Activated B cell treated with CpG ODN at 0.5 μM for 24 hours (primary cell): ENCODE measurements around the gene SLC5A5. TPM values are rescaled to one million over a fixed set of nuclear protein-coding genes. Genes with fewer than 3 reads are reported as not detected.

Source experiments
- ATAC-seq: fragments of 200-7000 bp; cut with Tn5 transposase; one replicate; pipeline ENCODE4 v1.10.0; 2021; ENCODE audit warnings: low read depth, mild to moderate bottlenecking, moderate library complexity
- CTCF ChIA-PET: fragments of 350-600 bp; sonication (Branson Sonifier 250); formaldehyde crosslinking; loops from one replicate; lab custom pipeline; 2021; ENCODE audit warnings: antibody characterized with exemption; lab: Charles Lee
- POLR2A ChIA-PET: fragments of 350-600 bp; sonication (Branson Sonifier 250); formaldehyde crosslinking; loops from one replicate; lab custom pipeline; 2021; ENCODE audit warnings: antibody characterized with exemption; lab: Charles Lee
- DNase-seq: peaks from one replicate; pipeline ENCODE4 v3.0.0; 2022
- H3K27ac Mint-ChIP-seq: one replicate; pipeline ENCODE4 v1.8.0; 2020; ENCODE audit warnings: mixed read lengths
- H3K27me3 Mint-ChIP-seq: one replicate; pipeline ENCODE4 v1.8.0; 2021; ENCODE audit warnings: mixed read lengths
- H3K36me3 Mint-ChIP-seq: one replicate; pipeline ENCODE4 v1.8.0; 2021; ENCODE audit warnings: low read depth, mixed read lengths
- H3K4me1 Mint-ChIP-seq: one replicate; pipeline ENCODE4 v1.8.0; 2021; ENCODE audit warnings: mixed read lengths
- H3K4me3 Mint-ChIP-seq: one replicate; pipeline ENCODE4 v1.8.0; 2020; ENCODE audit warnings: mild to moderate bottlenecking, mixed read lengths
- H3K9me3 Mint-ChIP-seq: one replicate; pipeline ENCODE4 v1.8.0; 2020; ENCODE audit warnings: mixed read lengths
- intact Hi-C: fragments of 100-400 bp; cut with micrococcal nuclease; formaldehyde crosslinking; loops from one replicate; pipeline ENCODE4 v1.15.1; 2024
- total RNA-seq: library from RNA; stranded (reverse); gene quantifications from 2 replicates; pipeline ENCODE4 v1.2.3, GENCODE V29; 2022
- TF ChIP-seq, protein P1 (sequence below): fragments of 200-600 bp; IDR thresholded peaks from one replicate; pipeline ENCODE4 v1.8.0; 2022; ENCODE audit warnings: antibody characterized with exemption, mild to moderate bottlenecking

Gene SLC5A5
- total RNA-seq, 1 donor from 2014 or later, result 0.09 TPM

DNA sequence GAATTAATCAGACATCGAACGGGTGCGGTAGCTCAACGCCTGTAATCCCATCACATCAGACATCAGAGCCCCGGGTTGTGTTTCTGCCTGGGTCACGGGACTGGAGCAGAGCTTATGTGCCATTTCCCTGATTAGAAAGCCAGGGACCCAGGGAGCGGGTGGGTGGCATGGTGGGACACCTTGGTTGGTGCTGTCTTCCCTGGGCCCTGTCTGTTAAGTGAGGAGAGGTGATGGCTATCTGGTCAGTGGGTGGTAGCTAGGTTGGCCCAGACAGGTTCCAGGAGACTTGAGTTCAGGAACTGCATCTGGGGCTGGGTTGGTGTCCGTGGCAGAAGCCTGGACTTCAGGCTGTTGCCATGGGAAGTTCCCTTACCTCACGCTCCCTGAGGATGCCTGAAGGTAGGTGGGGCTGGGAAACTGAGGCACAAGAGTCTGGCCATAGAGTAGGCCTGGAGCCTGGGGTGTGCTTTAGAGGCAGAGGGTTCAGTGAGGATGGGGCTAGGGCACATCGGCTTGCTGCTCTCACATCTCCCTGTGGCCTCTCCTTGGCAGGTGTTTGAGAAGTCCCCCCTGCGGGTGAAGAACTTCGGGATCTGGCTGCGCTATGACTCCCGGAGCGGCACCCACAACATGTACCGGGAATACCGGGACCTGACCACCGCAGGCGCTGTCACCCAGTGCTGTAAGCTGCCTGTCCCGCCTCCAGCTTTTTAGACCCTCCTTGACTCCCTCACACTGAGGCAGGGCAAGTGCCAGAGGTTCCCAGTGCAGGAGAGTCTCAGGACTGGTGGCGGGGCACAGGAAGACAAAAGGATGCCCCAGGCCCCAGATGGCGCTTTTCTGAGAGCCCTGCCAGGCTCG, 10.0 kb upstream of the SLC5A5 start:
- intact Hi-C loops, result no loop called here
- DNase-seq, result no peak
- ChIA-PET CTCF (interaction anchor here (5.7 kb wide), 1 partner anchor 70 kb away, joined by 201 read pairs; the partner anchor contains the start of gene CCDC124), POLR2A (interaction anchor here (0.5 to 4.2 kb wide), 6 partner anchors 13 to 442 kb away, joined by 3 to 299 read pairs (median 10); partner anchors contain the start of genes CCDC124, JAK3 and MVB12A)
- Mint-ChIP-seq H3K27me3 (no peaks in the 10 kb centered on the region), H3K36me3 (peaks cover 60% of the 10 kb centered on the region), H3K4me1 (peaks cover 43% of the 10 kb centered on the region), H3K4me3 (peak overlapping the region; percentile 99), H3K27ac (peak overlapping the region; percentile 98), H3K9me3 (no peaks in the 10 kb centered on the region)
- no peak for ATAC-seq
- TF ChIP-seq, protein P1, sequence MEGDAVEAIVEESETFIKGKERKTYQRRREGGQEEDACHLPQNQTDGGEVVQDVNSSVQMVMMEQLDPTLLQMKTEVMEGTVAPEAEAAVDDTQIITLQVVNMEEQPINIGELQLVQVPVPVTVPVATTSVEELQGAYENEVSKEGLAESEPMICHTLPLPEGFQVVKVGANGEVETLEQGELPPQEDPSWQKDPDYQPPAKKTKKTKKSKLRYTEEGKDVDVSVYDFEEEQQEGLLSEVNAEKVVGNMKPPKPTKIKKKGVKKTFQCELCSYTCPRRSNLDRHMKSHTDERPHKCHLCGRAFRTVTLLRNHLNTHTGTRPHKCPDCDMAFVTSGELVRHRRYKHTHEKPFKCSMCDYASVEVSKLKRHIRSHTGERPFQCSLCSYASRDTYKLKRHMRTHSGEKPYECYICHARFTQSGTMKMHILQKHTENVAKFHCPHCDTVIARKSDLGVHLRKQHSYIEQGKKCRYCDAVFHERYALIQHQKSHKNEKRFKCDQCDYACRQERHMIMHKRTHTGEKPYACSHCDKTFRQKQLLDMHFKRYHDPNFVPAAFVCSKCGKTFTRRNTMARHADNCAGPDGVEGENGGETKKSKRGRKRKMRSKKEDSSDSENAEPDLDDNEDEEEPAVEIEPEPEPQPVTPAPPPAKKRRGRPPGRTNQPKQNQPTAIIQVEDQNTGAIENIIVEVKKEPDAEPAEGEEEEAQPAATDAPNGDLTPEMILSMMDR, result no peak

GRCh38 chr19:17862711-17863519, 8.8 kb upstream of the SLC5A5 start:
- ChIA-PET POLR2A (interaction anchor here (0.5 to 4.2 kb wide), 9 partner anchors 12 to 1986 kb away, joined by 3 to 121 read pairs (median 4); partner anchors contain the start of genes CCDC124 and JAK3), CTCF (interaction anchor here (1.4 kb wide), 1 partner anchor 69 kb away, joined by 5 read pairs; no protein-coding TSS in a partner anchor)
- H3K4me3 Mint-ChIP-seq, result peak overlapping the region; percentile 99
- H3K27ac Mint-ChIP-seq, result peak overlapping the region; percentile 98
- H3K9me3 Mint-ChIP-seq, result no peaks in the 10 kb centered on the region
- DNase-seq (no peak), ATAC-seq (no peak)
- TF ChIP-seq, protein P1, result no peak
- intact Hi-C loops, result no loop called here
- peaks cover 43% of the 10 kb centered on the region for H3K4me1 Mint-ChIP-seq
- H3K27me3 Mint-ChIP-seq, result no peaks in the 10 kb centered on the region
- peaks cover 60% of the 10 kb centered on the region for H3K36me3 Mint-ChIP-seq

DNA sequence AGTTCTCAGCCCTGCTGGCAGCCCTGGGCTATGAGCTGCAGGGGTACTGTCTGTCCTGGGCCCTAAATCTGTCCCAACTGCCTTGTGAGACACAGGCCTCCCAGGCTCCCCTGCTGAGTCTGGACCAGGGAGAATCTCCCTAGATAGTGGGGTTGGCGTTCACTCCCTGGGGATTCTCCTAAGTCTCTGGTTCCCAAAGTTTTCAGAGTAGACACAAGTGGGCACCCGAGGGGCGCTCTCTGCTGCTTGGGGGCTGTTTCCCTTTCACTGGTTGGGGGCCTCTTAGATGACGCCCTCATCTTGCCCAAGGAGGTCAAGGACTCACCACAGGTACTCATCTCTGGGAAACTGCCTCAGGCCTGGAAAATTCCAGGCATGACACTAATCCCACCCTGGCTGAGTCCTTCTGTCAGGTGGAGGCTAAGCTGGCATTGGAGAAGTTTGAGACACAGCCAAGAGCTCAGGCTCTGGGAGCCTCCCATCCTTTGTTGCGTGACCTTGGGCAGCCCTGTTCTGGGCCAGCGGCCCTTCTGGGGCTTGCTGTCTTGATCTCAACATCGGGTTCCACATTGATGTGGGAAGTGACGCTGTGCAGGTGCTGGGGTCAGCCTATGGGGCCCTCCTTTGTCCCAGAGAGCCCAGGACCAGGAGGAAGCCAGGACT, 8.1 kb upstream of the SLC5A5 start:
- no peaks in the 10 kb centered on the region for H3K9me3 Mint-ChIP-seq
- DNase-seq (no peak), ATAC-seq (no peak)
- peaks cover 60% of the 10 kb centered on the region for H3K36me3 Mint-ChIP-seq
- H3K4me3 Mint-ChIP-seq, result no peak overlapping the region
- H3K27ac Mint-ChIP-seq, result peak overlapping the region; percentile 53
- TF ChIP-seq, protein P1, result no peak
- POLR2A ChIA-PET, result interaction anchor here (0.6 to 3.8 kb wide), 8 partner anchors 11 to 1985 kb away, joined by 3 to 25 read pairs (median 4); partner anchors contain the start of genes CCDC124 and JAK3
- intact Hi-C loops, result no loop called here
- no peaks in the 10 kb centered on the region for H3K27me3 Mint-ChIP-seq
- H3K4me1 Mint-ChIP-seq, result peaks cover 43% of the 10 kb centered on the region
- CTCF ChIA-PET, result interaction anchor here (1.4 kb wide), 1 partner anchor 69 kb away, joined by 5 read pairs; no protein-coding TSS in a partner anchor

- no peak overlapping the region for H3K4me3 Mint-ChIP-seq
These were observed 6.1 kb upstream of the SLC5A5 start for GRCh38 chr19:17865364-17866311.

More at GRCh38 chr19:17865364-17866311, 6.1 kb upstream of the SLC5A5 start:
- TF ChIP-seq, protein P1, result no peak
- Mint-ChIP-seq H3K27ac (no peak overlapping the region), H3K27me3 (no peaks in the 10 kb centered on the region), H3K9me3 (no peaks in the 10 kb centered on the region), H3K36me3 (peaks cover 49% of the 10 kb centered on the region), H3K4me1 (peaks cover 30% of the 10 kb centered on the region)
- ChIA-PET CTCF (no interaction called here), POLR2A (interaction anchor here (0.6 to 3.8 kb wide), 9 partner anchors 11 to 135 kb away, joined by 3 to 25 read pairs (median 5); partner anchors contain the start of genes CCDC124, FCHO1 and JAK3)
- no peak for ATAC-seq
- DNase-seq, result no peak
- intact Hi-C loops, result no loop called here
